ENCODE data around the gene SLC27A2.

GRCh38 chr15:50277370-50277769 is 95.4 kb downstream of the SLC27A2 start:
- no peak for TF ChIP-seq POLR2A (IDR thresholded peaks at IDR 0.05)
- TF ChIP-seq CTCF (IDR thresholded peaks at IDR 0.05): no peak
- no peak for TF ChIP-seq EP300 (IDR thresholded peaks at IDR 0.05)
- TF ChIP-seq POLR2AphosphoS5 (IDR thresholded peaks at IDR 0.05): no peak
